Uterus (tissue), 4 donors: ENCODE measurements around the gene E2F4. TPM values are rescaled to one million over a fixed set of nuclear protein-coding genes. Genes with fewer than 3 reads are reported as not detected.

Source experiments
- DNase-seq, 2 donors: peaks; one replicate each; pipeline ENCODE4 v3.0.0-alpha.2; 2019 to 2020
- H3K27ac ChIP-seq, 2 donors: fragments of 200-600 bp; sonication (generic); 1 replicate in 1 of 2; 2 replicates in 1 of 2; pipeline ENCODE4 v1.5.1; 2016 to 2018
- H3K27me3 ChIP-seq, 2 donors: fragments of 200-600 bp; sonication (generic); one replicate each; pipeline ENCODE4 v1.5.1; 2018 to 2019; ENCODE audit warnings: control low read depth in 1 of 2
- H3K36me3 ChIP-seq, 2 donors: fragments of 200-600 bp; sonication (generic); one replicate each; pipeline ENCODE4 v1.5.1; 2019; ENCODE audit warnings: control low read depth in 1 of 2
- H3K4me1 ChIP-seq, 2 donors: fragments of 200-600 bp; sonication (generic); one replicate each; pipeline ENCODE4 v1.5.1; 2018 to 2019; ENCODE audit warnings: control low read depth in 1 of 2
- H3K4me3 ChIP-seq, 2 donors: fragments of 200-600 bp; sonication (generic); 1 replicate in 1 of 2; 2 replicates in 1 of 2; pipeline ENCODE4 v1.5.1; 2018 to 2019; ENCODE audit warnings: mild to moderate bottlenecking in 1 of 2
- H3K9me3 ChIP-seq, 2 donors: fragments of 200-600 bp; sonication (generic); one replicate each; pipeline ENCODE4 v1.5.1; 2019; ENCODE audit warnings: control low read depth in 1 of 2
- CTCF ChIP-seq, 4 experiments: fragments of 200-600 bp in 2 of 4; fragments of 450-650 bp in 2 of 4; sonication (generic) in 2 of 4; IDR thresholded peaks; one replicate each; pipeline ENCODE4 v1.5.1; 2016 to 2019; ENCODE audit warnings: antibody characterized with exemption in 4 of 4, mild to moderate bottlenecking in 2 of 4, moderate library complexity in 1 of 4
- POLR2A ChIP-seq, 2 donors: fragments of 450-650 bp; IDR thresholded peaks; one replicate each; pipeline ENCODE4 v1.6.1; 2016; ENCODE audit warnings: antibody characterized with exemption in 2 of 2, mild to moderate bottlenecking in 1 of 2, moderate library complexity in 1 of 2
- intact Hi-C: fragments of 100-400 bp; cut with DNase I; formaldehyde crosslinking; loops from one replicate; pipeline ENCODE4 v1.15.1; 2023; ENCODE audit warnings: low total_unique reads
- total RNA-seq, 4 donors: library from RNA; depleted of rRNA in 3 of 4; stranded (reverse); fragments of >200 nt in 3 of 4; gene quantifications; one replicate each; pipeline versions ENCODE4 v1.1.0 to v1.2.4, GENCODE V29; 2014 to 2023
- donor health status: DM: yes; HTN: yes; CAD: no.

Gene E2F4
- total RNA-seq, 4 donors from 2014 or later, result 49.2 to 294 (median 77.1) TPM

GRCh38 chr16:67201411-67202345 is 9.7 kb downstream of the E2F4 start:
- Histone ChIP-seq H3K27ac (no peak overlapping the region), H3K36me3 (no peaks in the 10 kb centered on the region), H3K4me1 (no peaks in the 10 kb centered on the region), H3K27me3 (no peaks in the 10 kb centered on the region), H3K9me3 (no peaks in the 10 kb centered on the region), H3K4me3 (no peak overlapping the region)
- no peak for DNase-seq
- TF ChIP-seq POLR2A (IDR thresholded peaks at IDR 0.05) (no peak), CTCF (IDR thresholded peaks at IDR 0.05) (no peak)
- intact Hi-C loops, result no loop called here

DNA sequence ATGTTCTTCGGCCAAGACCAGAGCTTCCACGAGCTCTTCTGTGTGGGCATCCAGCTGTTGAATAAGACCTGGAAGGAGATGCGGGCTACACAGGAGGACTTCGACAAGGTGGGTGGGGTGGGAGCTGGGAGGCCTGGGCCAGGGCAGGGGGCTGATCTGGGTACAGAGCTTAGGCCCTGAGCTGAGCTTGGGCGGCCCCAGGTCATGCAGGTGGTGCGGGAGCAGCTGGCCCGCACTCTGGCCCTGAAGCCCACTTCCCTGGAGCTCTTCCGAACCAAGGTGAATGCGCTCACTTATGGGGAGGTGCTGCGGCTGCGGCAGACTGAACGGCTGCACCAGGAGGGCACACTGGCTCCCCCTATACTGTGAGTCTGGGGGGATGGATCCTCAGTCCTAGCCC is 10.5 kb downstream of the E2F4 start:
- no peak for TF ChIP-seq CTCF (IDR thresholded peaks at IDR 0.05)
- TF ChIP-seq POLR2A (IDR thresholded peaks at IDR 0.05), result no peak
- intact Hi-C loops, result no loop called here
- Histone ChIP-seq H3K4me1 (no peaks in the 10 kb centered on the region), H3K27ac (no peak overlapping the region), H3K9me3 (no peaks in the 10 kb centered on the region), H3K27me3 (no peaks in the 10 kb centered on the region), H3K36me3 (no peaks in the 10 kb centered on the region), H3K4me3 (no peak overlapping the region)
- DNase-seq, result no peak

DNA sequence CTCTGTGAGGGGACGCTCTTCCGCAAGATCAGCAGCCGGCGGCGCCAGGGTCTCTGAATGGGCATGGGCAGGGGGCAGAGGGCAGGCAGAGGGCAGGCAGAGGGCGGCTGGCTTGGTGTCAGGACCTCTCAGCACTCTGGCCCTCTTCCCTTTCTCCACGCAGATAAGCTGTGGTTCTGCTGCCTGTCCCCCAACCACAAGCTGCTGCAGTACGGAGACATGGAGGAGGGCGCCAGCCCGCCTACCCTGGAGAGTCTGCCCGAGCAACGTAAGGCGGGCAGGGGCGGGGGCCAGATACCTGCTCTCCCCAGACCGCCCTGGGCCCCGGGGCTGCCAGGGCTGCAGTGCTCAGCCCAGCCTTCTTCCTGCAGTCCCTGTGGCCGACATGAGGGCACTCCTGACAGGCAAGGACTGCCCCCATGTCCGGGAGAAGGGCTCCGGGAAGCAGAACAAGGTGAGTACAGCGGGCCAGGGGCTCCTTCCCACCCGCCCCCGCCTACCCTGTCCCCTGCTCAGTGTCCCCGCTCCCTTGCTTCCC is 11.1 kb downstream of the E2F4 start:
- H3K27me3 ChIP-seq, result no peaks in the 10 kb centered on the region
- H3K27ac ChIP-seq, result no peak overlapping the region
- H3K9me3 ChIP-seq, result no peaks in the 10 kb centered on the region
- TF ChIP-seq CTCF (IDR thresholded peaks at IDR 0.05) (no peak), POLR2A (IDR thresholded peaks at IDR 0.05) (no peak)
- H3K4me3 ChIP-seq, result no peak overlapping the region
- intact Hi-C loops, result no loop called here
- no peaks in the 10 kb centered on the region for H3K36me3 ChIP-seq
- DNase-seq, result no peak
- no peaks in the 10 kb centered on the region for H3K4me1 ChIP-seq

DNA sequence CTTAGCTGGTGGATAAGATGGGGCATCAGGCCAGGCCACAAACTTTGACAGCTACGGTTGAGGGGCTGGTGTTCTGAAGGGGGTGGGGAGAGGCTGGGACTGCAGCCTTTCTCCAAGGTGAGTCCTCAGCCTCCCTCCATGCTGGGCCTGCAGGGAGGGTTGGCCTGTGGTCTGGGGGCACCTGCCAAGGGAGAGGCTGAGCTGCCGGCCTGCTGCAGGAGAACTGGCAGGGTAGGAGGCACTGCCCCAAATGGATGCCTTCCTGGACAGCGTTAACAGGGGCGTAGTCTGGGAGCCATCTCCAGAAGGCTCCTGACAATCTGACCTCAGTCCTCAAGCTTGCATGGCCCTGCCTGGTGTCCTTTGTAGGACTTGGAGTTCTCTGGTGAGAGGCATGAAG is 12.1 kb downstream of the E2F4 start:
- DNase-seq, result no peak
- Histone ChIP-seq H3K9me3 (no peaks in the 10 kb centered on the region), H3K4me1 (no peaks in the 10 kb centered on the region), H3K27ac (no peak overlapping the region), H3K27me3 (no peaks in the 10 kb centered on the region), H3K4me3 (no peak overlapping the region), H3K36me3 (no peaks in the 10 kb centered on the region)
- no peak for TF ChIP-seq POLR2A (IDR thresholded peaks at IDR 0.05)
- no peak for TF ChIP-seq CTCF (IDR thresholded peaks at IDR 0.05)
- intact Hi-C loops, result no loop called here

DNA sequence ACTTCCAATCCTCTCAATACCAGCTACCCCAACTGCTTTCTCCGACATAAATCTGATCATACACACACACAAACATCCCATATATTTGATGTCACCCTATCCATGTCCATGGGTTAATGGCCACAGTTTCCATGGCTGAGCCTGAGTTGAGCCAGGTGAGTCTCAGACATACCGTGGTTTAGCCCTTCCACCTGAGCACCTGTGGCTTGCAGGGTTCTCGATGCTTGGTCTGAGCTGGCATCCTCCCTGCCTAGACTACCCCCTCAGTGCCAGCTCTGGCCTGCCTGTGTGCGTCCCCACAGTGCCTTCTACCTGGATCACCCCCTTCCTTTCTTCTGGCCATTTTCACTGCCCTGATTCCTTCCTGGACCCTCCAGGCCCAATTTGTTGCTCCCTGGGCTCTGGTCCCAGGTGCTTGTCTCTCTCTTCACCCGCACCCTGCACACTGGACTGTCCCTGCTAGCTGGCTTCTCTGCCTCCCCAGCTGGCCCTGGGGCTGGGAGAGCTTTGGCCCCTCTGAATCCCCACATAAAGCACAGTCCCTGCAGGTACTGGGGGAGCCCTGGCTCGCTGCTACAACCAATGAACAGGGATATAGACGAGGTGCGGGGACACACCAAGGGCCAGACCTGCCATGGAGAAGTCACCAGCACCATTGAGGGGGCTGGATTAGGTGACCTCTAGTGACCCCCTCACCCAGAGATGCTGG is 14.3 kb downstream of the E2F4 start:
- intact Hi-C loops, result no loop called here
- H3K36me3 ChIP-seq, result no peaks in the 10 kb centered on the region
- H3K4me1 ChIP-seq, result no peaks in the 10 kb centered on the region
- no peak for DNase-seq
- H3K27ac ChIP-seq, result no peak overlapping the region
- no peaks in the 10 kb centered on the region for H3K27me3 ChIP-seq
- H3K4me3 ChIP-seq, result no peak overlapping the region
- no peaks in the 10 kb centered on the region for H3K9me3 ChIP-seq
- TF ChIP-seq CTCF (IDR thresholded peaks at IDR 0.05) (no peak), POLR2A (IDR thresholded peaks at IDR 0.05) (no peak)
